Measurements from ENCODE around the gene LIN9. TPM values are rescaled to one million over a fixed set of nuclear protein-coding genes. Genes with fewer than 3 reads are reported as not detected.
A peak's percentile ranks its signal among the peaks of the same experiment; 100 is the strongest.

LIN9 gene
- total RNA-seq, 4 donors from 2014 or later, result 0.59 to 15.1 (median 3.9) TPM

DNA sequence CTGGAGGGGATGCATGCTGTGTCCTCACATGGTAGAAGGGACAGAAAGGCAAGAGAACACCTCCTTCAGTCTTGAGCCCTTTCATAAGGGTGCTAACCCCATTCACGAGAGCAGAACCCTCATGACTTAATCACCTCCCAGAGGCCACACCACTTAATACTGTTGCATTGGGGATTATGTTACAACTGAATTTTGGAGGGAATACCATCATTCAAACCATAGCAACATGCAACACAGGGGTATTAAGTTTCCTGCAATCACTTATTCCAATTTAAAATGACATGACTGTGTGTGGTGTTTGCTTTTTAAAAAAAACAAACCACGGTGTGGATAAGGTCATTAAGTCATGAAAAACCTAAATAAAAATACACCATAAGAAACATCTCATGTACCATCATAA, 3.1 kb upstream of the LIN9 start:
- intact Hi-C loops (cut with DNase I; ENCODE audit: low total_unique reads), result no loop called here
- Histone ChIP-seq H3K4me3 (no peak overlapping the region), H3K27me3 (no peaks in the 10 kb centered on the region), H3K27ac (no peak overlapping the region), H3K9me3 (no peaks in the 10 kb centered on the region), H3K4me1 (no peaks in the 10 kb centered on the region), H3K36me3 (no peaks in the 10 kb centered on the region)
- TF ChIP-seq POLR2A (IDR thresholded peaks at IDR 0.05), result no peak
- TF ChIP-seq, protein P1, sequence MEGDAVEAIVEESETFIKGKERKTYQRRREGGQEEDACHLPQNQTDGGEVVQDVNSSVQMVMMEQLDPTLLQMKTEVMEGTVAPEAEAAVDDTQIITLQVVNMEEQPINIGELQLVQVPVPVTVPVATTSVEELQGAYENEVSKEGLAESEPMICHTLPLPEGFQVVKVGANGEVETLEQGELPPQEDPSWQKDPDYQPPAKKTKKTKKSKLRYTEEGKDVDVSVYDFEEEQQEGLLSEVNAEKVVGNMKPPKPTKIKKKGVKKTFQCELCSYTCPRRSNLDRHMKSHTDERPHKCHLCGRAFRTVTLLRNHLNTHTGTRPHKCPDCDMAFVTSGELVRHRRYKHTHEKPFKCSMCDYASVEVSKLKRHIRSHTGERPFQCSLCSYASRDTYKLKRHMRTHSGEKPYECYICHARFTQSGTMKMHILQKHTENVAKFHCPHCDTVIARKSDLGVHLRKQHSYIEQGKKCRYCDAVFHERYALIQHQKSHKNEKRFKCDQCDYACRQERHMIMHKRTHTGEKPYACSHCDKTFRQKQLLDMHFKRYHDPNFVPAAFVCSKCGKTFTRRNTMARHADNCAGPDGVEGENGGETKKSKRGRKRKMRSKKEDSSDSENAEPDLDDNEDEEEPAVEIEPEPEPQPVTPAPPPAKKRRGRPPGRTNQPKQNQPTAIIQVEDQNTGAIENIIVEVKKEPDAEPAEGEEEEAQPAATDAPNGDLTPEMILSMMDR (IDR thresholded peaks at IDR 0.05), result no peak
- DNase-seq, result no peak

DNA sequence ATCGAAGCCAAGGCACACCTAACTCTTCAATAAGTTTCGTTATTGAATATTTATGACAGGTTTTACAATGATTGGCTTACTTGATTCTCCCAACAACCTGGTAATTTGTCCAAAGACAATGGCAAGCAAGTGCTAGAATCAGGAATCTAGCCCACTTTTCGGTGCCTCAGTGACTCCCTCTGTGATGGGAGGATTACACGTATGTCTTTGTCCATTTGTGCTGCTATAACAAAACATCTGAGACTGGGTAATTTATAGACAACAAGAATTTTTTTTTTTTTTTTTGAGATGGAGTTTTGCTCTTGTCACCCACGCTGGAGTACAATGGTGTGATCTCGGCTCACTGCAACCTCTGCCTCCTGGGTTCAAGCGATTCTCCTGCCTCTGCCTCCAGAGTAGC, 2.4 kb upstream of the LIN9 start:
- H3K4me3 ChIP-seq, result no peak overlapping the region
- intact Hi-C loops (cut with DNase I; ENCODE audit: low total_unique reads), result no loop called here
- TF ChIP-seq, protein P1 (IDR thresholded peaks at IDR 0.05), result no peak
- TF ChIP-seq POLR2A (IDR thresholded peaks at IDR 0.05), result no peak
- no peaks in the 10 kb centered on the region for H3K36me3 ChIP-seq
- DNase-seq, result no peak
- no peaks in the 10 kb centered on the region for H3K9me3 ChIP-seq
- H3K27ac ChIP-seq, result no peak overlapping the region
- H3K4me1 ChIP-seq, result no peaks in the 10 kb centered on the region
- no peaks in the 10 kb centered on the region for H3K27me3 ChIP-seq

DNA sequence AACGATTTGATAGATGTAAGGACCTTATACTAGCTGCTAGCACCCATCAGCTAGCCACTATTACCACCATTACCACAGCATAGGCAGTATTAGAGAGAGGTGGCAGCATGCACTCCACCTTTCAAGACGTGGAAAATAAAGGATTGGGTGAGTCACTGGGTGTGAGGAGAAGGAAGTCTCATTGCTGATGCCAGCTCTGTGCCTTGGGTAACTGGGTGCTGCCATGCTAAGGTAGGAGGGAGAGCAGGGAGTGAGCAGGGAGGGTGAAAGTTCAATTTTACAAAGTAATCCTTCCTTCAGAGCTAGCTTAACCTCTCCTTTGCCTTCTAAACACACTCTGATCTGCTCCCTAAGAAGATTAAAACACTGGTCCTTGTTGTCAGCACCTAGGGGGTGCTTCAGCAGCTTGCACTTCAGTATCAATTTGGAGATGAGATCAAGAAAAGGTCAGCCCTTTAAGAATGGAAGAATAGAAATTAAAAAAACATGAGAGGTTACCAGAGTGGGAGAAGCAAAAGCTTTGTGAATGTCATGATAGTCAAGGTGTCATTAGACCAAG, 1.8 kb upstream of the LIN9 start:
- no peak for TF ChIP-seq POLR2A (IDR thresholded peaks at IDR 0.05)
- TF ChIP-seq, protein P1 (IDR thresholded peaks at IDR 0.05), result no peak
- Histone ChIP-seq H3K9me3 (no peaks in the 10 kb centered on the region), H3K4me1 (no peaks in the 10 kb centered on the region), H3K36me3 (no peaks in the 10 kb centered on the region), H3K4me3 (no peak overlapping the region), H3K27me3 (no peaks in the 10 kb centered on the region), H3K27ac (no peak overlapping the region)
- no peak for DNase-seq
- intact Hi-C loops (cut with DNase I; ENCODE audit: low total_unique reads), result no loop called here

DNA sequence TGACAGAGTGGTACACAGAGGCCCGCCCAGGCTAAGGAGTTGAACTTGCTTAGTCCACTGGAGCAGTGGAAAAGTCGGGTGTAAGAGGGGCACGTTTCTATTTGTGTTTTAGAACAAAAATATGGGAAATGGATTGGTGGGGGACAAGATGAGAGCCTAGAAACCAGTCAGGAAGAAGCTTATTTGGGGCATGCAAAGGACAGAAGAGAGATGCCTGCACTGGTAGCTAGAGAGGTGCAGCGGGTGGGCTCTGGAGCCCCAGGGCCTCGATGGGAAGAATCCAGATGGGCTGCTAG, 1.2 kb upstream of the LIN9 start:
- H3K27me3 ChIP-seq, result no peaks in the 10 kb centered on the region
- H3K4me1 ChIP-seq, result no peaks in the 10 kb centered on the region
- no peaks in the 10 kb centered on the region for H3K36me3 ChIP-seq
- DNase-seq, result no peak
- intact Hi-C loops (cut with DNase I; ENCODE audit: low total_unique reads), result no loop called here
- H3K4me3 ChIP-seq, result no peak overlapping the region
- TF ChIP-seq POLR2A (IDR thresholded peaks at IDR 0.05), result no peak
- TF ChIP-seq, protein P1 (IDR thresholded peaks at IDR 0.05), result no peak
- no peaks in the 10 kb centered on the region for H3K9me3 ChIP-seq
- peak overlapping the region in 1 of 2 donors; percentile 72 for H3K27ac ChIP-seq

DNA sequence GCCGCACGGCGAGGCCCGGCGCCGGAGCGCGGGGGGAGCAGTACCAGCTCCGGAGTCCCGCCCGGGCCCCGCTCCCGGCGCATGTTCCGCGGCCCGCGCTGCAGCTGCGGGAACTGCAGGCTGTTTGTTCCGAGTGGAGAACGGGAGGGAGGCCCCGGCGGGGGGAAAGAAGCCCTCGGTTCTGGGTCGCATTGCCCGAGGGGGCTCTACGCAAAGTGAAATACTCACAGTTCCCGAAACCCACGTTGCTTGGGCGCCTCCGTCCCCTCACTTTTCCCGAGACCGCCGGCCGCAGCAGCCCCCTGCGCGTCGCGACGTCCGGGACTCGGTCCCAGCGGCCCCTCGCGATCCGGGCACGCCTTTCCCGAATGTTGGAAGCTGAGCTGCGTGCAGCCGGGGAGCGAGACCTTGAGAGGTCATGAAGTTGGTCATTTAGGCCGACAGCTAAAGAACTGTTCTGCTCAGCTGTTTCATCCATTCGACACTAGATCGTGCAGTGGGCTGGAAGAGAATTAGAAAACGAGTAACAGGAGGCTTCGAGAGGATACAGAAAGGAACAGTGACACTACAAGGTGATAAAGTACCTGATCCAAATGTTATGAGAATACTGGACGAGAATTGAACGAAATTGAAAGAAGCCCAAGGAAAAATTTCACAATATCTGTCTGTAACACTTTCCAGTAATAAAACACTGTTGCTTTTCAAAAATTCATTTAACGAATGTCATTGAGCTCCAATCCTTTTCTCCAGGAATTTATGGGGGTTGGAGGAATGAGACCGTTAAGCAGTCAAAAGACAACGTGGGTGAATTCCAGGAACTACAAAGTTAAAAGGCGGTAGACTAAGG, 657 bp upstream of the LIN9 start:
- H3K27me3 ChIP-seq, result no peaks in the 10 kb centered on the region
- intact Hi-C loops (cut with DNase I; ENCODE audit: low total_unique reads), result no loop called here
- H3K4me1 ChIP-seq, result no peaks in the 10 kb centered on the region
- peak overlapping the region; percentile 55 to 72 for H3K27ac ChIP-seq
- H3K4me3 ChIP-seq, result peak overlapping the region; percentile 64 to 96
- peak in 1 of 2 donors; percentile 27 for DNase-seq
- no peaks in the 10 kb centered on the region for H3K36me3 ChIP-seq
- TF ChIP-seq, protein P1 (IDR thresholded peaks at IDR 0.05), result peak in 3 of 4 experiments; percentile 9 to 50 (median 30)
- TF ChIP-seq POLR2A (IDR thresholded peaks at IDR 0.05), result no peak
- no peaks in the 10 kb centered on the region for H3K9me3 ChIP-seq
